EL (cell line): ENCODE measurements around the gene GALNT3.

ENCODE experiments used
- DNase-seq: peaks from one replicate; pipeline ENCODE4 v3.0.0-alpha.2; 2016

The GALNT3 gene

DNA sequence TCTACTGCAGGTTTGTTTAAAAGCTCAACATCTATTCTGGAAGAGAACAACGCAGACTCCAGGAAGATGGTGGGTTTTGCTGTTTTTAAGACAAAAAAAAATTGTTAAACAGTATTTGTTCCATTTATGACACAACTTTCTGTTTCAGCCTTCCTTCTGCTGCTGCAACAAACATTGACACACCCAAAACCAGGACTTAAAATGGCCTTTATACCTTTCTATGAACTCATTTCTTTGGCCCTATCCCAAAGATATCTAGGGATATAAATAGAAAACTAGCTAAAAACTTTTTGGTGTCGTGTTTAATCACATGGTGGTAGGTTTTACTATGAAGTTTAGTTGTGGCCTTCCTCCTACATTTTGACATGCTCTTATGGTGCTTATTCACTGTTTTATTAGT lies 964 bp upstream of the GALNT3 start:
- no peak for DNase-seq

- DNase-seq = peak; percentile 73
Measured at GRCh38 chr2:165794536-165794928, 485 bp upstream of the GALNT3 start.

DNA sequence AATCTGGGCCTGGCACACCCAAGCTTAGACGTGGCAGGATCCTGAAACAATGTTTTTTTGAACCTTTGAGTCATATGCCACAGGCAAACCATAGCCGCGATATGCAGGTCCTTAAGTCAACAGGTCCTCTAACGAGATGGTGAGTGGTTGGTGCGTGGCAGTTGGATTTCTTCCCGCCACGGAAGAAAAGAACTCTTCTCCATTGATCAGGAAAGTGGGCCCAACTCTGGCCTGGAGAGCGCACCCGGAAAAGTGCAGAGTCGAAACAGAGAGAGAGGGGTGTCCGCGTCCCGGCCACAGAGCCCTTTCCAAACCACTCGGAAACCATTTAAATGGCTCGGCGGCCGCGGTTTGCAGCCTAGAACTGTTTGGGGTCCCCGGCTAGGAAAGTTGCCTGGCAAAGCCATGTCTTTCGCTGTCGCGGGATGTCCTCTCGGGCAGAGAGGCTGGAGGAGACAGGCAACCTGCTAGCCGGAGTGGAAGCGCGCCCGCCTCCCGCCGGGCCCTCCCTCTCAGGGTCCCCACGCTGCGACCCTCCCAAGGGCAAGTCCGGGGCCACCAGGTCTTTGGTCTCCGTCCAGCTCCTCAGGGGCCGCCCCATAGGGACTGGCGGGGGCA lies 777 bp downstream of the GALNT3 start:
- peak; percentile 62 for DNase-seq

DNA sequence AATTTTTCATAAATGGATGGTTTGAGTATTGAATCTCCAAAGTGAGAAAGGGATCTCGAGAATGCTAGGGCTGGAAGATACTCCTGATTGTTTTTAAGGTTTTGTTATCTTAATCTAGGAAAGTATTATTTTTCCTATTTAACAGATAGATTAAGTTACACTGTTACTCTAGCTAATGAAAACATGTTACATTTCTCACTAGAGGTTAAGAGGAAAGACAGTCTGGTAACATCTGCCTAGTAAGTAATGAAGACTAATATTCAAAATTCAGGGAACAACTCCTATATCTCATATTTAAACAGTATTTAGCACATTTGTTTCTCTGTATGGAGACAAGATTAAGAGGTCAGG lies 2.0 kb downstream of the GALNT3 start:
- DNase-seq = no peak

DNA sequence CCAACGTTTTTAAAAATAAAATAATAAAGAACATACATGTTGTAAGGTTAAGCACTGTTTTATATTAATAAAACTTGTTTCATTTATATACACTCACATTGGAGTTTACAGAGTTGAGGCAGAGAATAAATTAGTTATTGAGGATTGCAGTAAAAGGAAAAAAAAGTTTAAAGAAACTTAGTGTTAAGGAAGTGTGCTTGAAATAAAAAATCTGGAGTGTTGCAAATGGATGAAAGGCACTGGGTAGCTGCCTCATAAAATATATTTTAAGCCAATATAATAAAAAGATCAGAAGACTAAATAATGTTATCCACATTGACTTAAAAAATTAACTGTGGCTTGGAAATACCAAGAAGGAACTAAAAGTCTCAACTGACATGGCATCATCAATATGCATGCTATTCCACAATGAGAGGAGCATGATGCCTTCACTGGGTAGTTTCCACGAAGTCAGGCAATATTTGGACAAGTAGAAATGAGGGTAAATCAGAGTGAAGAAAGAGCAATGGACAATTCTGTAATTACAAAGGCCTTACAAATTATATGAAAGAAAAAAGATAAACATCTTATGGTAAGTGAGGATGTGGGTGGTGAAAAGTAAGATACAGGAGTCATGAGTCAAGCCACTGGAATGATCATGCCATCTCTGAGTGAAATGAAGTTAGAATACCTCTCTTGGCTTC lies 2.5 kb downstream of the GALNT3 start:
- DNase-seq = peak; percentile 71

DNA sequence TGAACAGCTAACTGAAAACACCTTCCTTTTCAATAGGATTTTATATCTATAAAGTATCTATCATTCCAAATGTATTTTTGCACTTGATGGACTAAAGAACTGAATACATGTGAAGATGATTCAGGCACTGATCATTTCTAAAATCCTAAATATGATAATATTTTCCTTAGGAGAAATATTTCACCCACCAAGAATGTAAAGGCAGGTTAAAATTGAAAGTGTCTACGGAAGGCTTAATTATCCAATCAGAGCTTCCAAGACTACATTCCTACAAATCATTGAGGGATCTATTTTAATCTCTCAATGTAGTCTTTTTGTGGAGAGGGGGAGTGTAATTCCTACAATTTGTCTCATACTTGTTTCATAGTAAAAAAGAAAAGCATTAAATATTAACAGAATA lies 3.6 kb downstream of the GALNT3 start:
- DNase-seq = peak; percentile 51

DNA sequence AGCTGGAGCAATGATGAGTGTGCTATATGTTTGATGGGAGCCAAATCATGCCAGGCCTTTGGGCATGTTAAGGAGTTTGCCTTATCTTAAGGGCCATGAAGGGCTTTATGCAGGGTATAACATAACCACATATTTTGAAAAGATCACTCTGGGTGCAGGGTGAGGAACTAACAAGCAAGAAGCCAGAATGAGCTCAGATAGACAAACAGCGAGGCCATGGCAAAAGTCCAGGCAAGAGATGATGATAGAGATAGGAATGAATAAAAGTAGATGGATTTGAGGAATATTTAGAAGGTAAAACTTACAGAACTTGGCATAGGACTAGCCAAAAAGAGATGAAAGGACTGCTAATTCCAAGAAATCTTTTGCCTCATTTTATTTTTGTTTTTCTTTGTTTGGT lies 6.7 kb downstream of the GALNT3 start:
- peak; percentile 58 for DNase-seq

DNA sequence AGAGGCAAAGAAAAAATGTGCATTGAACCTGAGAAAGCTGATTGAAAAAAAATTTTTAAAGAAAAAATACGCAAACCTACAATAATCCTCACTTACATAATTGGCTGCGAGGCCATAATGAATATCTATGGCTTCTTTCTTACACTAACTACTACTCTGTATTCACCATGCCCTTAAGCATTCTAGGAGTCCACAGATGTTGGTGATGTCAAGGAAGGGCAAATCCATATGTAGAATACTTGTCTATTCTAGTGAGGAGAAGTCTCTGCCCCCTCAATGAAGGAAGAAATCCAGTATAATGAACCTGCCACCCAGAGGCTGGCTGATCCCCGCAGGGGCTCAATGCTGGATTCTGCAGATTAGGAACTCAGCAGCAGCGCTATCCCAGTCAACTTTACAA lies 14.3 kb downstream of the GALNT3 start:
- DNase-seq = no peak

DNA sequence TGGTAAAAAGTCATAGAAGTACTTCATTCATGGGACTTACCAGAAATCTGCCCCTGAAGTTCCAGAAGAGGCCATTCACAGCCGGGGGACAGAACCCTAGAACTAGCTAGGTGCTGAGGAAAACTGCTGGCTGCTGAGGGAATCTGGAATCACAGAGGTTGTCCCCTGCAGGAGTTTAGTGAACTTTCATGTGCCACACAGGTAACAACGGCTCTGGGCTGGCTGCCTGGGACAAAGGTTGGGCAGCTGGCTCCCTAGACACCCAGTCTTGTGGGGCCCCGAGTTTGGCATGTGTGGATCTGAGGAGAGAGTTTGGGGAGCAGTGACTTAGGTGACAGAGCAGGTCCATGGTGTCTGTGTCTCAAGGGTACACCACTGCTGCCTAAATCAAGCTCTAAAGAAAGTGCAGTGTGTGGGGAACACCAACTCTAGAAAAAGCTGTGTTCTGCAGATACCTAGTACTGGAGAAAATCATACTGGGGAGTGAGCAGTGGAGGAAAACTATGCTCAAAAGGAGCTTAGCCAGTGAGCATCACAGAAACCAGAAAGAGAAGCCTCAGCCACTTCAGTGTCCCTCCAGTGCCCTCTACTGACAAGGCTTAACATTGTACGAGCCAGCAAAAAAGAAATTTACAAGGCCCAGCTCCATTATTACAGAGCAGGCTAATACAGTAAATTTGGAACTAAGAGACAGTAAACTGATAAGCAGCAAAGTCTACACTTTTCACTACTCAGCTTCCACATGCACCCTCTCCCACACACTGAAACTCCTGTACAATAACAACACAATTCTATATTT lies 15.2 kb downstream of the GALNT3 start:
- DNase-seq = peak; percentile 6

GRCh38 chr2:165778187-165778556 lies 15.9 kb downstream of the GALNT3 start:
- DNase-seq = no peak

DNA sequence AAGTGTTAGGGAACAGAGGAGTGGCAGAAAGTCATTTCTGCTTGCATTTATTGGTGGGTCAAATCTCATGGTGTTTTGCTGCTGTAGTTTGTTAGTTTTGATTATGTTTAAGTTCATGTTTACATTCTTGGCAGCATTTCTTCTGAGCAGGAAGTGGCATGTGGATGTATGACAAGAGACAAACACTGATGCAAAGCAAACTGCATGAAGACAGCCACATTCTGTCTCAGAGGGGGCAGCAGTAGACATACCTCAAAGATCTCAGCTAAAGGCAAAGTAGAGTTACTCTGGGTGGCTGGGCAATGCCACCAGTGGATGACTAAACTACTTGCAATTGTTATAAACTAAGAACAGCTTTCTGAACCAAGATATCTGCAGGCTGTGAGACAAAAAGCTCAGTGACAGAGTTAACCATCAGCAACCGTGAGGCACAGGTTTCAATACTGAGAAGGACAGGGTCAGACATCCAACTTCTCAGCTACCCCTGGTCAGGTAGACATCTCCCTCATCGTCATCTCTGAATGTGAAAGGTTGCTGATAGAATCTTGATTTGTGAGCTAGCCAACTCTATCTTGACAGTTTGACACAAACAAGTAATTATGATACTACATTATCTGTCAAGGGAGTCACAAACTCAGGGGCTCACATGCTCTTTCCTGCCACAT lies 16.4 kb downstream of the GALNT3 start:
- DNase-seq = peak; percentile 21

GRCh38 chr2:165776796-165777195 lies 17.3 kb downstream of the GALNT3 start:
- DNase-seq = no peak

GRCh38 chr2:165776013-165776412 lies 18.0 kb downstream of the GALNT3 start:
- DNase-seq = no peak

DNA sequence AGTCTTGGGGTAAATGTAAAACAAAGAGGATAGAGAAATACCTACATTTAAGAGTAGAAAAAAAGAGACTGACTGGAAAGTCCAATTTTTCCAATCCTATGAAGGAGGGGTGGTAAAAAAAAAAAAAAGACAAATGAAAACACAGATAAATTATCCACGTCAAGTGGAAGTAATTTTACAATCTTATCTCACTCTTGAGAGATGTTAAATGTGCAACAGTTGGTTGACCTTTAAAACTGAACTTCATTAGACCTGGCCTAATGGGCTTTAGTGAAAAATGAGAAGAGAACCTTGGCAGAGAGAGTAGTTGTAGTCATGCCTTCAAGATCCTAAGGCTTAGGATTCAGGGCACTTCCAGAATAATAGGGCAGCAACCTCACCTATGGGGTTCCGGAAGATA lies 20.4 kb downstream of the GALNT3 start:
- DNase-seq = no peak

DNA sequence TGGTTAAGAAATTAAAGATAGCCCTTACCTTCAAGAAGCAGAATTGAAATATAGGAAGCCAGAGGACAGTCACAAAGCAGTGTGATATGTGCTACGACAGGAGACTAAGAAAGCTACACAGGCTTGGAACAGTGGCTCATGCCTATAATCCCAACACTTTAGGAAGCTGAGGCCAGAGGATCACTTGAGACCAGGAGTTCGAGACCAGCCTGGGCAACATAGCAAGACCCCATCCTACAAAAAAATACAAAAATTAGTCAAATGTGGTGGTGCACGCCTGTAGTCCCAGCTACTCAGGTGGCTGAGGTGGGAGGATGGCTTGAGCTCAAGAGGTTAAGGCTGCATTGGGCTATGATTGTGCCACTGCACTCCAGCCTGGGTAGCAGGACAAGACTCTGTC lies 21.9 kb downstream of the GALNT3 start:
- no peak for DNase-seq

GRCh38 chr2:165766326-165766927 lies 27.6 kb downstream of the GALNT3 start:
- no peak for DNase-seq

DNA sequence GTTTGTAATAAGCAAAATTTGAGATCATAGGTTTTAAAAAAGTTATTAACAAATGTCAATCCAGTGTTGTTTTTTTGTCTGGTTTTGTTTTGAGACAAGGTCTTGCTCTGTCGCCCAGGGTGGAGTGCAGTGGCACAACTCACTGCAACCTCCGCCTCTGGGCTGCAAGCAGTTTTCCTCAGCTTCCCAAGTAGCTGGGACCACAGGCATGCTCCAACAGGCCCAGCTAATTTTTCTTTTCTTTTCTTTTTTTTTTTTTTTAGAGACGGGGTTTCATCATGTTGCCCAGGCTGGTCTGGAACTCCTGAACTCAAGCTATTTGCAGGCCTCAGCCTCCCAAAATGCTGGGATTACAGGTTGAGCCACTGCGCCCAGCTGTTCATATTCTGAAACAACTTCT lies 31.3 kb downstream of the GALNT3 start:
- no peak for DNase-seq

DNA sequence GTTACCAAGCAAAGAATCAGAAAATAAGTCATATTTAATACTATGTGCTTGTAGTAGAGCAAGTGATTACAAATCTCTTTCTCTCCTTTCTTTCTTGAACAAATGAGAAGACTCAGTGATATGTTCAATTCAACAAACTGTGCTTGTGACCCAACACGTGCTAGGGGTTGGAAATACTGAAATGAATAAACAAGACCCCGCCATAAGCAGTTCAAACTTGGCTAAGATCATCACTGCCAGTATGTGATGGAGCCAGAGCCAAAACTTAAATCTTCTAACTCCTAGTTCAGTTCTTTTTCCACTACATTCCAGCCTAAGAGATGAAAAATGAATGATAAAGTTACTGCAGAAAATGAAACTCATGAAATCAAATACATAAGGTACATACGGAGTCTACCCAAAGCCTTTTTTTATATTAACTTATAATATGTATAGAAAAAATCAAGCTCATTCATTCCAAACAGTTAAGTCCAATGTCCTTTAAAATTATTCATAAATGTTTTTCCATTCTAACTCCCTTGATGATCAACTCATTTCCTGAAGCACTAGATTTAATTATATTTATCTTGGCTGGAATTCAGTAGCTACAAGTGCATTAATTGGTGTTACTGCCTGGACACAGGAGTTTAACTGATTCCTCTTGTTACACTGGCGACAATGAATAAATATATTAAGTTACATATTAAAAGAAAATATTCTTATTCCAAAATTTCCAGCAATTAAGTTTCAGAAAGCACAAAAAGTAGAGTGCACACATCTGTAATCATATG lies 36.0 kb downstream of the GALNT3 start:
- no peak for DNase-seq

DNA sequence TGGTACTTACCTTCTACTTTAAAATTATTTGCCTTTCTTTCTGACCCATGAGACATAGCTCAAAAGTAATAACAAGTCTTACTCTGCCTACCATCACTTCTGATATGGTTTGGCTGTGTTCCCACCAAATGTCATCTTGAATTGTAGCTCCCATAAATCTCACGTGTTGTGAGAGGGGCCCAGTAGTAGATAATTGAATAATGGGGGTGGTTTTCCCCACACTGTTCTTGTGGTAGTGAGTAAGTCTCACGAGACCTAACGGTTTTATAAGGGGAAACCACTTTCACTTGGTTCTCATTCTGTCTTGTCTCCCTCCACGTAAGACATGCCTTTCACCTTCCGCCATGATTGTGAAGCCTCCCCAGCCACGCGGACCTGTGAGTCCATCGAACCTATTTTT lies 47.5 kb downstream of the GALNT3 start:
- no peak for DNase-seq

DNA sequence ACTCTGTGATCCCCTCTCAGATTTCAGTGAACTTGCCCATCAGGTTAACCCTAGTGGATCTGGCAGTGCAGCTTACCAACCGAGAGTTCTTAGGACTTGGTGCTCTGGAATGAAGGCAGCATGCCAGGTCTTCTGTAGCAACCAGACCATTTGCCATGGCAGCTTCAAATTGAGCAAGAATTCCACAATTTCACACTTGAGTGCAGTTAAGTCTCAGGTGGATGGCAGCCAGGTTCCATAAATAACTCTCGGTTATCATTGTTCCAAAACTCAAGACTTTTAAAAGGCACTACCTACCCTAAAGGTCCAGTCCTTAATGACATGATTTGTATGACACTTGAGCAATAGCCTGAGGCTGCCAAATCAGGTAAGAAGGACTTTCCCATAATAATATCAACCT lies 48.1 kb downstream of the GALNT3 start:
- no peak for DNase-seq

DNA sequence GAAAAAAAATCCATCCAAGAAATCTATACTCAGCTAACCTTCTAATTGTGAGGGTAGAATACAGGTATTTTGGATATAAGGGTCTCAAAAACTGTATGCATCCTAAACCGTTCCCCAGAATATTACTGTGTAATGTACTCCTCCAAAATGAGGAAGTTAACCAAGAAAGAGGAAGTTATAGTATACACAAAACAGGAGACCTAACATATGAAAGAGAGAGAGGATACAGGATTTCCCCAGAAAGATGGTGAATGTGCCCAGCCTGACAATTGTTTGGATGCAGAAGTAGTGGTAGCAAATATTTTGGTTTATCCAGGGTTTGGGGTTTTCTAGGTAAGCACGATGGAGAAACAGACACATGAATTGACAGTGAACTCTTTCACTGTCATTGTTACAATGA lies 50.6 kb downstream of the GALNT3 start:
- no peak for DNase-seq

DNA sequence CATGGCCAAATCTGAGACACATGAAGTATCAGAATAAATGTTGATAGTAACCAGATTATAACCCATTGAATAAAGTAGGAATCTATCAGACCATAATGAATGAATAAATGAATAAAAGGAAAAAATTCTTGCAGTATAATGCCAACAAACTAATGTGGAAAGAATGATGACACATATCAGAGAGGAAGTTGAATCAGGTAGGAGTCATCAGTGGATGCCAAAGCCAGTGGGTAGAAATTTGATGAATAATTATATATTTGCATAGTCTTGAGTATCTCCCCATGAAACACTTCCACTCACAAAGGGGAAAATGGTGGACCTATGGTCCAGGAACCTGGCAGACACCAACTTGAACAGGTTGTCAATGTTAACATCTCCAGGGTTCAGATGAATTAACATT lies 68.6 kb downstream of the GALNT3 start:
- DNase-seq = peak; percentile 62

- peak; percentile 28 for DNase-seq
Measured at GRCh38 chr2:165720511-165720910, 73.5 kb downstream of the GALNT3 start.
